ENCODE measurements around the gene OTOF. TPM values are rescaled to one million over a fixed set of nuclear protein-coding genes. Genes with fewer than 3 reads are reported as not detected.
A peak's percentile ranks its signal among the peaks of the same experiment; 100 is the strongest.

The OTOF gene
- total and polyA plus RNA-seq, 5 donors = 0.15 to 0.25 (median 0.25) TPM; not detected in 2

DNA sequence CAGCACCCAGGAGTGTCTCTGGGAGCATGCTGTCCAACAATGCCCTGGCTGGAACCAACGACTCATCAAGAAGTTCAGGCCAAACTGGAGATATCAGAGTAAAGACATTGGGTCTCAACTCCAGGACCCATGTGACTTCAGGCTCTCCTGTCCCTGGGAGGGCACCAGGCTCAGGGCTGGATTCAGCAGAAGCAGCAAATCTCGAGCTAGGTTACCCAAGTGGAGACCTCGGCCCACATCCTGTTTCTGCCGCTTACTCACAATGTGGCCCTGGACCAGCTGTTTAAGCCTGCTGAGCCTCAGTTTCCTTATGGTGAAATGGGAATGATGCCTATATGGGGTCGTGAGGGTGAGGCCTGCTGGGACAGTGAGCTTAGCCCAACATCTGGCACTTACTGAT, 9.3 kb upstream of the OTOF start:
- peaks cover 2% of the 10 kb centered on the region for H3K4me1 ChIP-seq (ENCODE audit: control insufficient read depth, insufficient read depth, low read length)
- no peak overlapping the region for H3K27ac ChIP-seq (ENCODE audit: low read length)
- no peak overlapping the region for H3K4me3 ChIP-seq (ENCODE audit: low read length)
- no peaks in the 10 kb centered on the region for H3K9me3 ChIP-seq (ENCODE audit: control insufficient read depth, low read length)
- no peak for DNase-seq
- 77% methylated on average over 5 of the region's 5 CpGs for WGBS
- intact Hi-C loops (cut with DNase I) = no loop called here
- ATAC-seq = no peak
- H3K27me3 ChIP-seq (ENCODE audit: control insufficient read depth, insufficient read depth) = no peaks in the 10 kb centered on the region

DNA sequence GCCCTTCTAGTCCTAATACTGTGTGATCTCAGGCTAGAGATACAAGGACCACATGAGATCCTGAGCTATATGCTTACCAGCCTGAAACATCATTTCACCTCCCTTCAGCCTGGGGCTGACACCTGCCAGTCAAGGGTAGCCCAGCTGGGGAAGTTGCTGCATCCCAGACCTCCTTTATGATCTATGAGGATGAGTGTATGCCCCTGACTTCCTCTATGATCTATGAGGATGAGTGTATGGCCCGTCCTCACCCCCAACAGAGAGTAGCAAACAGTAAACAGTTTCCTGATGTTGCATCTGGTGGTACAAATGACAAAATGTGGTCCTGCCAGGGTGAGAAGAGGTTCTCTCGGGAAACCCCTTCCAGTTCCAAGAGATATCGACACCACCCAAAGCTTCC, 8.9 kb upstream of the OTOF start:
- Histone ChIP-seq H3K9me3 (ENCODE audit: control insufficient read depth, low read length) (no peaks in the 10 kb centered on the region), H3K27me3 (ENCODE audit: control insufficient read depth, insufficient read depth) (no peaks in the 10 kb centered on the region), H3K4me1 (ENCODE audit: control insufficient read depth, insufficient read depth, low read length) (peaks cover 2% of the 10 kb centered on the region), H3K4me3 (ENCODE audit: low read length) (no peak overlapping the region), H3K27ac (ENCODE audit: low read length) (no peak overlapping the region)
- intact Hi-C loops (cut with DNase I) = no loop called here
- 90% methylated on average over 3 of the region's 3 CpGs for WGBS
- DNase-seq = no peak
- no peak for ATAC-seq

DNA sequence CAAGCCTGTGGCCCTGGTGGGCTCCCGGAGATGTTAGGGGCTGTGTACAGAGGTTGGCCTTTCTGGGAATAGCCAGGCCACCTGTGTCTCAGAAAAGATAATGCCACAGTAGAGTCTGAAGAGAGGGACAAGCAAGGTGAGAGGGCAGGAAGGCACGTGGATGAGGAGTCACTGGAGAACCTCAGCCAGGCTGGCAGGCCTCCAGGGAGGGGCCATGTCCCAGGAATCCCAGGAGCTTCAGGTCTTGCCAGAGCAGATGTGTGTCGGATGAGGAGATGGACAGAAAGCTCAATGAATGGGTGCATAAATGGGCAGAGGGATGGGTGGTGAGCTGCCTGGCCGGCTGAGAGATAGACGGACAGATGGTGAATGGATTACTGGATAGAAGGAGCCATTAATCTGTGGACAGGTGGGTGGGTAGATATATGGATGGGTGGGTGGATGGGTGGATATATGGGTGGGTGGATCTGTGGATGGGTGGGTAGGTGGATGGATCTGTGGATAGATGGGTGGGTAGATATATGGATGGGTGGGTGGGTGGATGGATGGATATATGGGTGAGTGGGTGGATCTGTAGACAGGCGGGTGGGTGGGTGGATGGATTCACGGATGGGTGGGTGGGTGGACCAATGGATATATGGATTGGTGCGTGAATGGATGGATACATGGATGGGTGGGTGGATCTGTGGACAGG, 7.9 kb upstream of the OTOF start:
- Histone ChIP-seq H3K27ac (ENCODE audit: low read length) (no peak overlapping the region), H3K9me3 (ENCODE audit: control insufficient read depth, low read length) (no peaks in the 10 kb centered on the region), H3K4me3 (ENCODE audit: low read length) (no peak overlapping the region), H3K27me3 (ENCODE audit: control insufficient read depth, insufficient read depth) (no peaks in the 10 kb centered on the region), H3K4me1 (ENCODE audit: control insufficient read depth, insufficient read depth, low read length) (peaks cover 2% of the 10 kb centered on the region)
- 87% methylated on average over 8 of the region's 8 CpGs for WGBS
- DNase-seq = no peak
- no peak for ATAC-seq
- intact Hi-C loops (cut with DNase I) = no loop called here

DNA sequence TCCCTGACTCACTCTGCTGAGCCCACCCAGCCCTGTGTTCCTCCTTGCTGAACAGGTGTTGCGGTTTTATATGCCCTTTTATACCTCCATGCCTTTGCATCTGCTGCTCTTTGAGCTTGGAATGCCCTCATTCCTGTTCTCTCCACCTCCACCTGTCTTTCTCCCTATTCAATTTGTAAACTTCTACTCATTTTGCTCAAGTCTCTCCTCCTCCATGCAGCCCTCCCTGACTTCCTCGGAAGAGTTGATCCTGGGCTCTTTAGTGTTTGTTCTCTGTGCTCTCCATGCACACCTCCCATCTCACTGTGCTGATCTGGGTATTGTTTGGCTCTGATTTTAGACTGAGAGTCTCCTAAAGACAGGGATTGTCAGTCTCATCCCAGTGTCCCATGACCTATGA, 7.2 kb upstream of the OTOF start:
- Histone ChIP-seq H3K27me3 (ENCODE audit: control insufficient read depth, insufficient read depth) (no peaks in the 10 kb centered on the region), H3K4me3 (ENCODE audit: low read length) (no peak overlapping the region), H3K9me3 (ENCODE audit: control insufficient read depth, low read length) (no peaks in the 10 kb centered on the region), H3K27ac (ENCODE audit: low read length) (no peak overlapping the region), H3K4me1 (ENCODE audit: control insufficient read depth, insufficient read depth, low read length) (peaks cover 2% of the 10 kb centered on the region)
- DNase-seq (no peak), ATAC-seq (no peak)
- intact Hi-C loops (cut with DNase I) = no loop called here
- 94% methylated on average over 2 of the region's 2 CpGs for WGBS

DNA sequence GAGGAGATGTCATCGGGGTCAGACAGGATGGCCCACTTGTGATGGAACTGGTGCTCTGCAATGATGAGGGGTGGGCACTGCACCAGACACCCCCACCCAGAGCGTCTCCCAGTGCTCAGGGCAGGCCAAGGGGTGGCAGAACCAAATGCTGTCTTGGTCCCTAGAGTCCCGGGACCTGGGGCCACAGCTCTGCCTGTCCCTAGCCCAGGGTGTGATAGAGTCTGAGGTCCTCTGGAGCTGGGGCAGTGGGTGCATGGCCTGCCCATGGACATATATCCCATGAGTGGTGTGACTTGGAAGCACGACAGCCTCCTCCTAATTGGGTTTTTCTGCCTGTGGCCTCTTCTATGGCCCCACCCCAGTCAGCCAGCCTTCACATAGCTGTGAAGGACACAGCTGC, 6.7 kb upstream of the OTOF start:
- WGBS = 82% methylated on average over 4 of the region's 4 CpGs
- intact Hi-C loops (cut with DNase I) = no loop called here
- no peak for ATAC-seq
- Histone ChIP-seq H3K27ac (ENCODE audit: low read length) (no peak overlapping the region), H3K4me1 (ENCODE audit: control insufficient read depth, insufficient read depth, low read length) (peaks cover 2% of the 10 kb centered on the region), H3K9me3 (ENCODE audit: control insufficient read depth, low read length) (no peaks in the 10 kb centered on the region), H3K27me3 (ENCODE audit: control insufficient read depth, insufficient read depth) (no peaks in the 10 kb centered on the region), H3K4me3 (ENCODE audit: low read length) (no peak overlapping the region)
- DNase-seq = no peak

DNA sequence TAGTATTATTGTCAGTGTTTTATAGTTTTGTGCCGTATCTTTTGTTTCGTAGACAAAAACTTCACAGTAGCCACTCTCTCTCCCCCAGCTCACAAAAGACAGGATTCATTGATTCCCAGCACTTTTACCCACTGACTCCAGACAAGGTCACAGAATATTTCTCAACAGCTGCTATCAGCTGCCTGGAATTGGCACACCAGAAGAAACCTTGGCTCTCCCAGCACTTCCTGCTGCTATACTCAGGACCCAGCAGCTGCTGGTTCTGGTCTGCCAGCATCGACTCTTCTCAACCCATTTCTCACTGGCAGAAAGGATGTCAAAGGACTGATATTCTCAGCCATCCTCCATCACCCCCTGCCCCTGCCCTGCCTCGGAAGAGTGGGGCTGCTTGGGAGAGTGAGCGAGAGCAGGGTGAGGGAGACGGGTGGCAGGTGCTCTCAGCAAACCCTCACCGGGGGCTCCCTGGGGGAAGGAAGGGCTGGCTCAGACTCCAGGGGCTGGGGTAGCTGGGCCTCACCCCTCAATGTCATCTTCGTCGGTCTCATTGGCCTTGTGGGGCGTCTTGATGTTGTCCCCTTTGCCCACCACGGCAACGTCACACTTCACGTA, 6.1 kb upstream of the OTOF start:
- intact Hi-C loops (cut with DNase I) = no loop called here
- ATAC-seq (peak; percentile 70 to 75), DNase-seq (peak; percentile 51 to 72 (median 55))
- Histone ChIP-seq H3K27ac (ENCODE audit: low read length) (no peak overlapping the region), H3K27me3 (ENCODE audit: control insufficient read depth, insufficient read depth) (no peaks in the 10 kb centered on the region), H3K4me3 (ENCODE audit: low read length) (no peak overlapping the region), H3K4me1 (ENCODE audit: control insufficient read depth, insufficient read depth, low read length) (peaks cover 2% of the 10 kb centered on the region), H3K9me3 (ENCODE audit: control insufficient read depth, low read length) (no peaks in the 10 kb centered on the region)
- WGBS = 65% methylated on average over 13 of the region's 13 CpGs

DNA sequence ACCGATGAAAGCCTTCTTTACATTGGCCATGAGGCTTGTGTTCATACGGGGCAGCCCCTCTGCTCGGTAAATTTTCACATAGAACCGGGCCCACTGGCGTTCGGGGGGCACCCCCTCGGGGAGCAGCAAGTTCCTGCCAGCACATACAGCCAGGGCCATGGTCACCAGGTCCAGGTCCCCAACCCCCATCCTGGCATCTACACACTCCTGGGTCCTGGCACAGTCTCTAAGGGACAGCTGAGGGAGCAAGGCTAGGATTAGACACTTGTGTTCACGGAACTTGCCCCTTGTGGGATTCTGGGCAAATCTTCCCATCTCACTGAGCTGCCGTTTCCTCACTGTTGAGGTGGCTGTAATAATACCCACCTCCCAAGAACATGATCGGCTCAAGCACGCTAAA, 5.6 kb upstream of the OTOF start:
- 73% methylated on average over 11 of the region's 11 CpGs for WGBS
- peaks cover 2% of the 10 kb centered on the region for H3K4me1 ChIP-seq (ENCODE audit: control insufficient read depth, insufficient read depth, low read length)
- H3K4me3 ChIP-seq (ENCODE audit: low read length) = no peak overlapping the region
- no peak overlapping the region for H3K27ac ChIP-seq (ENCODE audit: low read length)
- ATAC-seq (peak in 1 of 2 donors; percentile 9), DNase-seq (peak in 1 of 3 donors; percentile 47)
- no peaks in the 10 kb centered on the region for H3K9me3 ChIP-seq (ENCODE audit: control insufficient read depth, low read length)
- intact Hi-C loops (cut with DNase I) = no loop called here
- no peaks in the 10 kb centered on the region for H3K27me3 ChIP-seq (ENCODE audit: control insufficient read depth, insufficient read depth)

DNA sequence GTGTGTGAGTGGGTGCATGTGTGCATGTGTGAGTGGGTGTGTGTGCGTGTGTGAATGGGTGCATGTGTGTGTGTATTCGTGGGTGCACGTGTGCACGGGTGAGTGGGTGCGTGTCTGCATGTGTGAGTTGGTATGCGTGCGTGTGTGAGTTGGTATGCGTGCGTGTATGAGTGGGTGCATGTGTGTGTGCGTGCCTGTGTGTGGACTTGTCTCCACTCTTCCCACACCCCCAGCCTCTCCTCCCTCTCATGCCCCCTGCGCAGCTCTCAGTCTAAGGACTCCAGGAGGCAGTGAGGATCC, 5.1 kb upstream of the OTOF start:
- no peaks in the 10 kb centered on the region for H3K27me3 ChIP-seq (ENCODE audit: control insufficient read depth, insufficient read depth)
- H3K9me3 ChIP-seq (ENCODE audit: control insufficient read depth, low read length) = no peaks in the 10 kb centered on the region
- no peak for DNase-seq
- no peak overlapping the region for H3K27ac ChIP-seq (ENCODE audit: low read length)
- 97% methylated on average over 11 of the region's 11 CpGs for WGBS
- no peak for ATAC-seq
- intact Hi-C loops (cut with DNase I) = no loop called here
- peaks cover 2% of the 10 kb centered on the region for H3K4me1 ChIP-seq (ENCODE audit: control insufficient read depth, insufficient read depth, low read length)
- H3K4me3 ChIP-seq (ENCODE audit: low read length) = no peak overlapping the region

DNA sequence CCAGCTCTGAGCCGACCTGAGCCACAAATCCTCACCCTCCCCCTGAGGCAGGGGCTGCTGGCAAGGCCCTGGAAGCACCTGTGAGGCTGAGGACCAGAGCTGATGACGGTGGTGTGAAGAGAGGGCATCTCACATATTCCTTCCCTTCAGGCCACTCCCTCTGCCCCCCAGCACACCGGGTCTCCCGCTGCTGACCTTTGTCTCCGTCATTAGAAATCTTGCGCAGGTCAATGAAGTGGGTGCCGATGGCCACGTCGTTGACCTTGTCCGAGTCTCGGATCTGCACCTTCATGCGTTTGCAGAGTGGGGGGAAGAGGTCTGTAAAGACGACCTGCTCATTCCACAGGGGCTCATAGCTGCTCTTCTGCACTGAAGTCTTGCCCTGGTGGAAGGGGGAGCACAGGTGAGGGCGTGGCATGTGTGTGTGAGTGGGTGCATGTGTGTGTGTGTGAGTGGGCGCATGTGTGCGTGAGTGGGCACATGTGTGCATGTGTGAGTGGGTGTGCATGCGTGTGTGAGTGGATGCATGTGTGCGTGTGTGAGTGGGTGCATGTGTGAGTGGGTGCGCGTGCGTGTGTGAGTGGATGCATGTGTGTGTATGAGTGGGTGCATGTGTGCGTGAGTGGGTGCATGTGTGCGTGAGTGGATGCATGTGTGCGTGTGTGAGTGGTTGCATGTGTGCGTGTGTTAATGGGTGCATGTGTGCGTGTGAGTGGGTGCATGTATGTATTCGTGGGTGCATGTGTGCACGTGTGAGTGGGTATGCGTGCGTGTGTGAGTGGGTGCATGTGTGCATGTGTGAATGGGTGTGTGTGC, 4.5 kb upstream of the OTOF start:
- WGBS = 87% methylated on average over 30 of the region's 30 CpGs
- DNase-seq (no peak), ATAC-seq (no peak)
- Histone ChIP-seq H3K4me3 (ENCODE audit: low read length) (no peak overlapping the region), H3K27me3 (ENCODE audit: control insufficient read depth, insufficient read depth) (no peaks in the 10 kb centered on the region), H3K9me3 (ENCODE audit: control insufficient read depth, low read length) (no peaks in the 10 kb centered on the region), H3K4me1 (ENCODE audit: control insufficient read depth, insufficient read depth, low read length) (peaks cover 2% of the 10 kb centered on the region), H3K27ac (ENCODE audit: low read length) (no peak overlapping the region)
- intact Hi-C loops (cut with DNase I) = no loop called here

DNA sequence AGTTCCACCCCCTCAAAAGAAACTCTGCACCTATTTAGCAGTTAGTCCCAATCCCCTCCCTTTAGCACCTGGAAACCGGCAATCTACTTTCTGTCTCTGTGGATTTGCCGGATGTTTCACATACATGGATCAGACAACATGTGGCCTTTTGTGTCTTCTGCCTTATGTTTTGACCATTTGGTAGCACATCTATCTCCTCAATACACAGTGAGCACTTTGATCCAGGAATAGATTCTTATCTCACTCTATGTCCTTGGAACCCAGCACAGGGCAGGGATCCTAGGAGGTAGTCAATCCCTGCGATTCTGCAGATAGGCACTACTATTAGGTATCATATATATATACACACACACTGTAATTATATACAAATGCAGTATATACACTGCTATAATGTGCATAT, 3.8 kb upstream of the OTOF start:
- no peaks in the 10 kb centered on the region for H3K9me3 ChIP-seq (ENCODE audit: control insufficient read depth, low read length)
- WGBS = 83% methylated on average over 3 of the region's 3 CpGs
- no peak overlapping the region for H3K4me3 ChIP-seq (ENCODE audit: low read length)
- no peaks in the 10 kb centered on the region for H3K27me3 ChIP-seq (ENCODE audit: control insufficient read depth, insufficient read depth)
- no peak overlapping the region for H3K27ac ChIP-seq (ENCODE audit: low read length)
- DNase-seq (no peak), ATAC-seq (no peak)
- peaks cover 2% of the 10 kb centered on the region for H3K4me1 ChIP-seq (ENCODE audit: control insufficient read depth, insufficient read depth, low read length)
- intact Hi-C loops (cut with DNase I) = no loop called here

DNA sequence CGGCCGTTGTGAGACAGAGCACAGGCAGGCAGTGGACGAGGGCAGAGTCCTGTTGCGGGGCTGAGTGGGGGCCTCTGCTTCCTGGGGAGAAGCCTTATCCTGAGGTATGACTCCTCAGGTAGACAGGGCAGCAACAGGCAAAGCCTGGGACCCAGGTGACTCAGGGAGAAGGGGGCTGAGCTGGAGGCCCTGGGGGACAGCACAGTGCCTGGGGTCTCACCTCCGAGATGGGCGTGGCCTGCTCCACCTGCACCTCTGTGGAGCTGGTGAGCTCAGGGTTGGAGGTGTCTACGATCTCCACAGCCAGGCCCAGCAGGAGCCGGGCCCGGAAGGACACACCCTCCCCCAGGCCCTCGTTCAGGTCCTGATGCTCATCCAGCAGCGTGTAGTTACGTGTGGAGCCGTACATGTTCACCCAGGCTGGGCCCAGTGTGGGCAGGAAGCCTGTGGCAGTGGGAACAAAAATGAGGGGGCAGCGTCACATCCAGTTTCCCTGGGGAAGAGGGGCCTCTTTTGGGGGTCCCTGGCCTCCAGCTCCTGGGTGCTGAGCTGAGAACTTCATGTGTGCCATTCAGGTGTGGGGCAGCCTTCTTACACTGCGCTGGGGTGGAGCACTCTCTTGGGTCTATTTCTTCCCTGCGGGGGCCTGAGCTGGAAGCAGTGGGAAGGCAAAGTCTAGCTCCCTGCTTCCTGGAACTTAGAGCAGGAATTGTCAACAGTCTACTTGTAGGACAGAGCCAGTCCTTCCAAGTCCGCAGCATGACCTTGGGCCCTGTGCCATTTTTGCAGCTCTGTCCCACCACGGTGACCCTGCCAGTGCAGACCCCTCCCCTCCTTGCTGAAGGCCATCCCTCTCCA, 2.9 kb upstream of the OTOF start:
- H3K4me3 ChIP-seq (ENCODE audit: low read length) = no peak overlapping the region
- ATAC-seq = no peak
- H3K27me3 ChIP-seq (ENCODE audit: control insufficient read depth, insufficient read depth) = no peaks in the 10 kb centered on the region
- DNase-seq = peak in 2 of 3 donors; percentile 3 to 29
- no peak overlapping the region for H3K27ac ChIP-seq (ENCODE audit: low read length)
- intact Hi-C loops (cut with DNase I) = no loop called here
- H3K4me1 ChIP-seq (ENCODE audit: control insufficient read depth, insufficient read depth, low read length) = peaks cover 2% of the 10 kb centered on the region
- WGBS = 77% methylated on average over 18 of the region's 18 CpGs
- no peaks in the 10 kb centered on the region for H3K9me3 ChIP-seq (ENCODE audit: control insufficient read depth, low read length)

Data from right cardiac atrium (tissue), 5 donors.